ENCODE results near the gene FAHD2A.

DNA sequence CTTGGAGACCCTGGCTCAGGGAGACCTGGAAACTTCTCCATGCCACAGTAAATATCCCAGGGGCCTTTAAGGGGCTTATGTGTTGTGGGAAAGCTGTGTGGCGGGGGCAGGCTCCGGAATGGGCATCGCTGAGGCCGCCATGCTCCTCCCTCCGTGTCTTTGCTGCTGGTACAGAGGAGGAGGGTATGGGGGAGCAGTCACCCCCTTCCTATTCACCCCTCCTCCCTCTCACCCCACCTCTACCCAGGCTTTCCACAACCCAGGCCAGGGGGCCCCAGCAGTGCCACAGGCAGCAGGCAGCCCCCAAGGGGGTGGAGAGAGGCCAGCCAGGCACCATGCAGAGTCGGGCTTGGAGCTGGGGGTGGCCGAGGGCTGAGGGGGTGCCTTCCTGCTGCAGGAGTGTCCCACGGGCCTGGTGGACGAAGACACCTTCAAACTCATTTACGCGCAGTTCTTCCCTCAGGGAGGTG lies 28.0 kb upstream of the FAHD2A start:
- TF ChIP-seq POLR2A (IDR thresholded peaks at IDR 0.05; ENCODE audit: extremely low read depth, insufficient read length) (no peak), MYC (IDR thresholded peaks at IDR 0.05; ENCODE audit: low read depth, low read length) (no peak)
- TF ChIP-seq, protein P1, sequence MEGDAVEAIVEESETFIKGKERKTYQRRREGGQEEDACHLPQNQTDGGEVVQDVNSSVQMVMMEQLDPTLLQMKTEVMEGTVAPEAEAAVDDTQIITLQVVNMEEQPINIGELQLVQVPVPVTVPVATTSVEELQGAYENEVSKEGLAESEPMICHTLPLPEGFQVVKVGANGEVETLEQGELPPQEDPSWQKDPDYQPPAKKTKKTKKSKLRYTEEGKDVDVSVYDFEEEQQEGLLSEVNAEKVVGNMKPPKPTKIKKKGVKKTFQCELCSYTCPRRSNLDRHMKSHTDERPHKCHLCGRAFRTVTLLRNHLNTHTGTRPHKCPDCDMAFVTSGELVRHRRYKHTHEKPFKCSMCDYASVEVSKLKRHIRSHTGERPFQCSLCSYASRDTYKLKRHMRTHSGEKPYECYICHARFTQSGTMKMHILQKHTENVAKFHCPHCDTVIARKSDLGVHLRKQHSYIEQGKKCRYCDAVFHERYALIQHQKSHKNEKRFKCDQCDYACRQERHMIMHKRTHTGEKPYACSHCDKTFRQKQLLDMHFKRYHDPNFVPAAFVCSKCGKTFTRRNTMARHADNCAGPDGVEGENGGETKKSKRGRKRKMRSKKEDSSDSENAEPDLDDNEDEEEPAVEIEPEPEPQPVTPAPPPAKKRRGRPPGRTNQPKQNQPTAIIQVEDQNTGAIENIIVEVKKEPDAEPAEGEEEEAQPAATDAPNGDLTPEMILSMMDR (IDR thresholded peaks at IDR 0.05; ENCODE audit: low read depth, low read length), result no peak
